ENCODE data around the gene CHURC1. TPM values are rescaled to one million over a fixed set of nuclear protein-coding genes. Genes with fewer than 3 reads are reported as not detected.
"Not testable (repeated sequence)": the region's sequence is repeated elsewhere in the genome, so short reads cannot be mapped to it uniquely, and the experiment has no call there.

The CHURC1 gene
- total RNA-seq, 1 donor from 2014 or later: 40.0 TPM

DNA sequence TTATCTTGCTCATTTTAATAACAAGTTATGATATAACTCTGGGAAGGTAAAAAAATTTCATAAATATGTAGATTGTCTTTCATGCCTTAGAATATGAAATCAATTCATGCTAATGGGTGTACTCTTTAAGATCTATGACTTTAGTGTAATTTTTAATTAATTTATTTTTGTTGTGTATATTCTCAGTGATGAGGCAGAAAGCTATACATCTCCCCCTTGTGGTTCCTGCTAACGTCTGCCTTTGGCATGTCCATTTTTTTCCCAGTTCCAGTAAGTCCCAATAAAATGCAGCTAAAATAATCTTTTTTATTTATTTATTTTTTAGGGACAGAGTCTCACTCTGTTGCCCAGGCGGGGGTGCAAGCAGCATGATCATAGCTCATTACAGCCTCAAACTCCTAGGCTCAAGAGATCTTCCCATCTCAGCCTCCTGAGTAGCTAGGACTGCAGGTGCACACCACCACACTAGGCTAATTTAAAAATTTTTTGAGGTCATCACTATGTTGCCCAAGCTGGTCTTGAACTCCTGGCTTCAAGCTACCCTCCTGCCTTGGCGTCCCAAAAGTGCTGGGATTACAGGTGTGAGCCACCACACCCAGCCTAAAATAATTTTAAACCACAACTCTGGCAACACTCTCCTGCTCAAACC lies 3.3 kb upstream of the CHURC1 start:
- TF ChIP-seq, protein P1, sequence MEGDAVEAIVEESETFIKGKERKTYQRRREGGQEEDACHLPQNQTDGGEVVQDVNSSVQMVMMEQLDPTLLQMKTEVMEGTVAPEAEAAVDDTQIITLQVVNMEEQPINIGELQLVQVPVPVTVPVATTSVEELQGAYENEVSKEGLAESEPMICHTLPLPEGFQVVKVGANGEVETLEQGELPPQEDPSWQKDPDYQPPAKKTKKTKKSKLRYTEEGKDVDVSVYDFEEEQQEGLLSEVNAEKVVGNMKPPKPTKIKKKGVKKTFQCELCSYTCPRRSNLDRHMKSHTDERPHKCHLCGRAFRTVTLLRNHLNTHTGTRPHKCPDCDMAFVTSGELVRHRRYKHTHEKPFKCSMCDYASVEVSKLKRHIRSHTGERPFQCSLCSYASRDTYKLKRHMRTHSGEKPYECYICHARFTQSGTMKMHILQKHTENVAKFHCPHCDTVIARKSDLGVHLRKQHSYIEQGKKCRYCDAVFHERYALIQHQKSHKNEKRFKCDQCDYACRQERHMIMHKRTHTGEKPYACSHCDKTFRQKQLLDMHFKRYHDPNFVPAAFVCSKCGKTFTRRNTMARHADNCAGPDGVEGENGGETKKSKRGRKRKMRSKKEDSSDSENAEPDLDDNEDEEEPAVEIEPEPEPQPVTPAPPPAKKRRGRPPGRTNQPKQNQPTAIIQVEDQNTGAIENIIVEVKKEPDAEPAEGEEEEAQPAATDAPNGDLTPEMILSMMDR (conservative IDR thresholded peaks at IDR 0.05): peak; percentile 81
- Mint-ChIP-seq H3K4me3 (no peak overlapping the region), H3K27me3 (peaks cover 6% of the 10 kb centered on the region), H3K27ac (no peak overlapping the region), H3K9me3 (no peaks in the 10 kb centered on the region), H3K4me1 (ENCODE audit: unreplicated experiment) (peaks cover 19% of the 10 kb centered on the region), H3K36me3 (no peaks in the 10 kb centered on the region)
- no peak for DNase-seq (ENCODE audit: extremely low spot score, unreplicated experiment)

DNA sequence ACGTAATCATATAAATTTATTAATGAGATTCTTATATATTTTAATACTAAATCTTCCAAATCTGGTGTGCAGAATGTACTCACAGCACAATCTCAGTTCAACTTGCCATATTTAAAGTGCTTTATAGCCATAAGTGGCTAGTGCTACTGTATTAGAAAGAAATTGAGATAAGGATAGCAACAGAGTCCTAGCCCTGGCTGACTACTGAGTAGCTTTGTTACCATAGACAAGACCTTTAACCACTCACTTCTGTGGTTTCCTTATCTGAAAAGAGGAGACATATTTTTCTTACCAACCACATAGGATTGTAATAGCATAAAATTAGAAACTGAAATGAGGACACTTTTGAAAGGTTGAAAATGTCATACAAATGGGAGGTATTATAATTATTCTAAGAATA lies 2.0 kb upstream of the CHURC1 start:
- no peak overlapping the region for H3K4me3 Mint-ChIP-seq
- no peaks in the 10 kb centered on the region for H3K9me3 Mint-ChIP-seq
- peaks cover 3% of the 10 kb centered on the region for H3K27me3 Mint-ChIP-seq
- no peaks in the 10 kb centered on the region for H3K36me3 Mint-ChIP-seq
- TF ChIP-seq, protein P1 (conservative IDR thresholded peaks at IDR 0.05): no peak
- H3K4me1 Mint-ChIP-seq (ENCODE audit: unreplicated experiment): peaks cover 16% of the 10 kb centered on the region
- no peak overlapping the region for H3K27ac Mint-ChIP-seq
- no peak for DNase-seq (ENCODE audit: extremely low spot score, unreplicated experiment)

DNA sequence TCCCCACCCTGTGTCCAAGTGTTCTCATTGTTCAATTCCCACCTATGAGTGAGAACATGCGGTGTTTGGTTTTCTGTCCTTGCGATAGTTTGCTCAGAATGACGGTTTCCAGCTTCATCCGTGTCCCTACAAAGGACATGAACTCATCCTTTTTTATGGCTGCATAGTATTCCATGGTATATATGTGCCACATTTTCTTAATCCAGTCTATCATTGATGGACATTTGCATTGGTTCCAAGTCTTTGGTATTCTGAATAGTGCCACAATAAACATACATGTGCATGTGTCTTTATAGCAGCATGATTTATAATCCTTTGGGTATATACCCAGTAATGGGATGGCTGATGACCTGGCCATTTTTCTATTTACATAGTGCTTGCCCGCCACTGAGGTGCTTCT lies 778 bp upstream of the CHURC1 start:
- Mint-ChIP-seq H3K27ac (peak overlapping the region; percentile 89), H3K4me3 (peak overlapping the region; percentile 91), H3K4me1 (ENCODE audit: unreplicated experiment) (peaks cover 16% of the 10 kb centered on the region)
- not testable (repeated sequence) for H3K36me3 Mint-ChIP-seq; H3K27me3 Mint-ChIP-seq; H3K9me3 Mint-ChIP-seq; DNase-seq (ENCODE audit: extremely low spot score, unreplicated experiment)

DNA sequence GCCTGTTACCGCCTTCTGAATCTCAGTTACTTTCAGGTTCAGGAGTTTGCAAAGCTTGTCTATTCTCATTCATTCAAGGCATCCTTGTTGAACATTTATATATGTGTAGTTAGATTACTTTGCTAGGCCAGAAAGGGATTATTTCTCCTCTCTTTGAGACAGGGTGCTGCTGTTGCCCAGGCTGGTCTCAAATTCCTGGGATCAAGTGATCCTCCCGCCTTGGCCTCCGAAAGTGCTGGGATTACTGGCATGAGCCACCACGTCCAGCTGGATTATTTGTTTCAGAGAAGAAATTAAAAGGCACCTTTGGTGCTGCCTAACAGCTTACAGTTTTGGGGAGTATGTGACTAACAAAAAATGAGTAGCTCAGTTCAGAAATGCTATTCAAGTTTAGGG lies 772 bp downstream of the CHURC1 start:
- DNase-seq (ENCODE audit: extremely low spot score, unreplicated experiment): no peak
- Mint-ChIP-seq H3K9me3 (no peaks in the 10 kb centered on the region), H3K27ac (peak overlapping the region; percentile 89), H3K4me1 (ENCODE audit: unreplicated experiment) (peaks cover 16% of the 10 kb centered on the region), H3K4me3 (peak overlapping the region; percentile 91), H3K36me3 (no peaks in the 10 kb centered on the region), H3K27me3 (peaks cover 3% of the 10 kb centered on the region)
- TF ChIP-seq, protein P1 (conservative IDR thresholded peaks at IDR 0.05): no peak

DNA sequence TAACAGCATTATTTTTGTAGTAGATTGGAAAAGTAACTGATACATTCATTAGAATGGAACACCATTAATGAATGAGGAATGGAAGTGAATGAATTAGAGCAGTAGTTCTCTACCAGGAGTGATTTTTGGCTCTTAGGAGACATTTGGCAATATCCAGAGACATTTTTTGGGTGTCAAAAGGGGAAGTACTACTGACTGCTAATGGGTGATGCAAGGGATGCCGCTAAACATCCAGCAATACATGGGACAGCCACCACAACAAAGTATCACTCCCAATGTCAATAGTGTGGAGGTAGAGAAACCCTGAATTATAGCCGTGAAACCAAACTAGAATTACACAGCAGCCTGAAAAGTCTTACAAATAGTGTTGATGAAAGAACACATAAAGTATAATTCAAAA lies 1.5 kb downstream of the CHURC1 start:
- DNase-seq (ENCODE audit: extremely low spot score, unreplicated experiment): no peak
- H3K4me3 Mint-ChIP-seq: peak overlapping the region; percentile 91
- no peaks in the 10 kb centered on the region for H3K9me3 Mint-ChIP-seq
- TF ChIP-seq, protein P1 (conservative IDR thresholded peaks at IDR 0.05): no peak
- no peaks in the 10 kb centered on the region for H3K27me3 Mint-ChIP-seq
- H3K36me3 Mint-ChIP-seq: no peaks in the 10 kb centered on the region
- no peak overlapping the region for H3K27ac Mint-ChIP-seq
- H3K4me1 Mint-ChIP-seq (ENCODE audit: unreplicated experiment): peaks cover 16% of the 10 kb centered on the region

DNA sequence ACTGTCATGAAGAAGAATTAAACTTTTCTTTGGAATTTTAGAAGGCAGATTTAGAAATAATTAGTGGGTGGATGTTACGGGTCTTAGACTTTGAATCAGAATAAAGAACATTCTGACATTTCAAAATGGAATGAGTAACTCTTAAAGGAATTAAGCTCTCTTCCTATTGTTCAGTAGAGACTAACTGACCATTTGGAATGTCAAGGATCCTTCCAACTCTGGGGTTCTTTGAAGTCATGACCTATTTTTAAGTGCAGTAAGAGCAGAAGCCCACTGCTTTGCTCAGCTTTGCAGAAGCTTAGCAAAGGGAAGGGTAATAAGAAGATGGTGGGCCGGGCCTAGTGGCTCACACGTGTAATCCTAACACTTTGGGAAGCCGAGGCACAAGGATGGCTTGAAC lies 4.0 kb downstream of the CHURC1 start:
- H3K9me3 Mint-ChIP-seq: no peaks in the 10 kb centered on the region
- H3K4me3 Mint-ChIP-seq: no peak overlapping the region
- no peak overlapping the region for H3K27ac Mint-ChIP-seq
- H3K36me3 Mint-ChIP-seq: peaks cover 4% of the 10 kb centered on the region
- TF ChIP-seq, protein P1 (conservative IDR thresholded peaks at IDR 0.05): no peak
- peaks cover 16% of the 10 kb centered on the region for H3K4me1 Mint-ChIP-seq (ENCODE audit: unreplicated experiment)
- DNase-seq (ENCODE audit: extremely low spot score, unreplicated experiment): no peak
- no peaks in the 10 kb centered on the region for H3K27me3 Mint-ChIP-seq
